NCI-H2171 (cell line): ENCODE data around the gene EN1.

Experiments
- DNase-seq: peaks from one replicate; lab custom pipeline; 2025; lab: John Stamatoyannopoulos, UW

Gene EN1

DNA sequence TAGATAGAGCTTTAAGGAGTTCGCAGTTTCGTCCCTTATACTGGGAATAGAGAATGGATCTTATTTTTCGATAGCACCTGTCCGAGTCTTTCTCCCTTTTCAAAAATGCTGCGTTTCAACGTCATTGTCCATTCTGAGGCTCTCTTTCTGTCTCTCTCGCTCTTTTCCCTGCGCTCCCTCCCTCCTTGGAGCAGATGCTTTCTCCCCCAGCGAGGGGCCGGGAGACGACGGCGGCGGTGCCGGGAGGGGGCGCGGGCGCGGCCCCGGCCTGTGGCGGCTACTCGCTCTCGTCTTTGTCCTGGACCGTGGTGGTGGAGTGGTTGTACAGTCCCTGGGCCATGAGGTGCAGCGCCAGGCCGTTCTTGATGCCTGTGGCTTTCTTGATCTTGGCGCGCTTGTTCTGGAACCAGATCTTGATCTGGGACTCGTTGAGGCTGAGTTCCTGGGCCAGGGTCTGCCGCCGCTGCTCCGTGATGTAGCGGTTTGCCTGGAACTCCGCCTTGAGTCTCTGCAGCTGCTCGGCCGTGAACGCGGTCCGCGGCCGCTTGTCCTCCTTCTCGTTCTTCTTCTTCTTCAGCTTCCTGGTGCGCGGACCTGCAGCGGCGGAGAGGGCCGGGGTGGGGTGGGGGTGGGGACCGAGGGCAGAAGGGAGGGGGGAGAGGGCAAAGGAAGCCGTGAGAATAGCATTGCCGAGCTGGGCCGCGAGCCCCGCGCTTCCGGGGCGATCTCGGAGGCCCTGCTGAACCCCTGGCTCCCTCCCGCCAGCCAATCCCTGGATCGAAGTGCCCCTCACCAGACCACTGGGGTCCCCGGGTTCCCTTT, 4.6 kb downstream of the EN1 start:
- no peak for DNase-seq

DNA sequence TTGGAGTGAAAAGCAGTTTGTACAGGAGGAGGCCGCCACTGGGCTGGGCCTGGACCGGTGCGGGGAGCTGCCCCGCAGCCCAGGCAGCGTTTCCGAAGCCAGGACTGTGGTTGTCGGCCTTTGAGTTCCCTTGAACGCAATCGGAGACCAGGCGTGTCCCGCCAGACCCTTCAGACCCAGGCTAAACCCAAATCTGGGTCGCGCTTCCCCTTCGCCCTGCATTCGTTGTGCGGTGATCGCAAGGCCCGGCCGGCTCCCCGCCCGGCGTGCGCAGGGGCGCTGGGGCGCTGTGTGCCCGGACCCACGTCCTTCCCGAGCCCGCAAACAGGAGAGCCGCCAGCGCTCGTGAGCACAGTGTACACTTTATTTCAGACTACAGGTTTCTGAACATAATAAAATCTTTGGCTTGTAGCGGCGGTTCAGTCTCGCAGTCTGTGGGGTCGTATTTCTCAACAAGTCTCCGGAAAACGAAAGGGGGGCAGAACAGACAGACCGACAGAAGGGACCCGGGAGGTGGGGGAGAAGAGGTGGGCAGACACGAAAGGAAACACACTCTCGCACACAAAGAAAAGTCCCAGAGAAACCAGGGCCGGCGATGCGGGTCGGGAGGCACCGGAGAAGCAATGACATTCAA, 5.5 kb downstream of the EN1 start:
- DNase-seq = no peak

DNA sequence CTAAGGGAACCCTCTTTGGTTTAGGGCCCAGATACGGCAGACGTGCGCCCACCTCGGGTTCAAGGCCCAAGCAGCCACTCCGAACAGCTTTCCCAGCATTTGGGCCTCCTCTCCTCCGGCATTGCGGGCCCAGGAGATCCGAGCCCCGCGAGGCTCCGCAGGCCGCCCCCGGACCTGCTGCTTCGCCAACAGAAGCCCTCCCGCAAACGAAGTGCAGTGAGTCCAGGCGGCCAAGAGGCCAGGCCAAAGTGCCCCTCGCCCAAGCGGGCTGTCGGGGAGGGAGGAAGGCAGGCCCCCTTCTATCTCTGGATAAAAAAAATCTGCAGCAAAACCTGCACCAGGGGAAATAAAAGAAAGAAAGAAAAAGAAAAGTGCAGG, 6.0 kb downstream of the EN1 start:
- no peak for DNase-seq

DNA sequence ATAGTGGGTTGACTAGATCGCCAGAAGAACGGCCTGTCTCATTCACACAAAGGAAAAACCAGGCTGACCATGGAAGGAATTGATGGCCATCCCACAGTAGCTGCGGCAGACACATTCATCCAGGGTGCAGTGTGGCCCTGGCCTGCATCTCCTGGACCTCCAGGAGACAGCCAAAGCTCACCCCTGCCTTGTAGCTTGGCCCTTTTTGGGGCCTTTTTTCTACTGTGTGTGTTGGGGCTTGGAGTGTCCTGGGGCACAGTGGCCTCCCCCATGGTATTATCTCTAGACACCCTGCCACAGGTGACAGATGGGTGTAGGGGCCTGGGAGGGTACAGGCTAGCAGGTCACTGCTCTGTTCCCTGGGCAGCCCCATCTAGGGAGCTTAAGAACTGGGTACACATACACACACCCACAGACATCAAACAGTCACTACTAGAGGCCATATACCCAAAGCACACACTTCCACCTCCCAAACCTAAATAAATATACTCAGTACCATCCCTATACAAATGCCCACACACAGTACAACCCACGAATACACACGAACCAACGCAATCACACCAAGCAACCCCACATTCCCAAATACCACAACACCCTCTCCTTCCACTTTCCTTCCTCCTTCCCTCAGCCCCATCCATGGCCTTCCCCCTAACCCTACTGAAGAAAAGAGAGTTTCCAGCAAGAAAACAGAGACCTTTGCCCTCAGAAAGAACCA, 8.6 kb downstream of the EN1 start:
- no peak for DNase-seq

DNA sequence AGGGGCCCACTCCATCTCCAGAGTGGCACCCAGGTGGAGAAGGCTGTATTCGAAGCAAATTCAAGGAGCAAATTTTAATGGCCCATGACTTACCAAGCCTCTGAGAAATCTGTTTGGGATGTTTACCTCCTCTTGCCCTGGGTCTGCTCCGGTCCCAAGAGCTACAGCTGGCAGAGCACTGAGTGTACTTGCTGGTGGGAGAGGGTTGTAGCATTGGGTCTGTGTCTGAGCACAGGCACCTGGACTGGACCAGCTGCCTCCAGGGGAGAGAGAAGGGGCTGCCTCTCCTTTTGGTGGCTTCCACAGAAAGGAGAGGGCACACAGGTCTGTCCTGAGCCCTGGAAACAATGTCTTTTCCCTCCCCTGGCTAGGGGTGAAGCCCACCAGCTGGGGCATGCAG, 9.8 kb downstream of the EN1 start:
- no peak for DNase-seq

DNA sequence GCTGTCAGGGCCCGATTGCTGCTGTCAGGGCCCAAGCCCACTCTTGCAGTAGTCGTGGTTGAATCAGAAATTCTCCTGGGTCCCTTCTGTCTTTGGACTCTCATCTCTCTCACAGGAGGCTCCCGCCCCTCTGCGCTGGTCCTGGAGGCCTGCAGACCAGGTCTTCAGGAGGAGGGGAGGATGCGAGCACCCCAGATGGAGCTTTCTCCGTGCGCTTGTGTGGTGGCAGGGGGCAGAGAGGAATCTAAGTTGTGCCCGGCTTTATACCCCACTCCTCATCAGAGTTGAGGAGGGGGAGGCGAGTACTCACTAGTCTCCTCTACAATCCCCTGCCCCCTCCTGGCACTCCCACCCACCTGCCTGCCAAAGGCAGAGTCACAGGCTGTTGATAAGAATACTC, 10.4 kb downstream of the EN1 start:
- no peak for DNase-seq

DNA sequence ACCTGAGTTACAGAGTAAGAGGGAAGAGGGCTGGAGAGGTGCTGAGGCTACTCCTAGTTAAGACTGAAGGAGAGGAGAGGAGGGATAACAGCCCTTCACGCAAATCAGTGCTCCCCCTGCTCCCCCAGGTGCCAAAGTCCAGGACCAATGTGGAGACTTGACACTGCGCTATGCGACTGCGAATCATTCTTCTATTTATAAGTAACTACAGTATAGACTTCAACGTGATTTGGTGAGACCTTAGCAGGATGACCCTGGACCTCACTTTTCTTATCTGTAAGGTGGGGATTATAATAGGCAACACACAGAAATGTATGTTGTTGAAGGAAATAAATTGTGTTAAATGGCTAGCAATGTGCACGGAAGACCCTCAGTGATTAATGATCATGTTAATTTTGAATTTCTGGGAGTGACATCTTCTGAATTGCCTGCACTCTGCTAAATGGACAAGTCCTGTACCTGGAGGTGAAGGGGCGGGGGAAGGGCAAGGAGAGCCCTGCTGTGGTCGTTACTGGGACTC, 11.0 kb downstream of the EN1 start:
- no peak for DNase-seq

DNA sequence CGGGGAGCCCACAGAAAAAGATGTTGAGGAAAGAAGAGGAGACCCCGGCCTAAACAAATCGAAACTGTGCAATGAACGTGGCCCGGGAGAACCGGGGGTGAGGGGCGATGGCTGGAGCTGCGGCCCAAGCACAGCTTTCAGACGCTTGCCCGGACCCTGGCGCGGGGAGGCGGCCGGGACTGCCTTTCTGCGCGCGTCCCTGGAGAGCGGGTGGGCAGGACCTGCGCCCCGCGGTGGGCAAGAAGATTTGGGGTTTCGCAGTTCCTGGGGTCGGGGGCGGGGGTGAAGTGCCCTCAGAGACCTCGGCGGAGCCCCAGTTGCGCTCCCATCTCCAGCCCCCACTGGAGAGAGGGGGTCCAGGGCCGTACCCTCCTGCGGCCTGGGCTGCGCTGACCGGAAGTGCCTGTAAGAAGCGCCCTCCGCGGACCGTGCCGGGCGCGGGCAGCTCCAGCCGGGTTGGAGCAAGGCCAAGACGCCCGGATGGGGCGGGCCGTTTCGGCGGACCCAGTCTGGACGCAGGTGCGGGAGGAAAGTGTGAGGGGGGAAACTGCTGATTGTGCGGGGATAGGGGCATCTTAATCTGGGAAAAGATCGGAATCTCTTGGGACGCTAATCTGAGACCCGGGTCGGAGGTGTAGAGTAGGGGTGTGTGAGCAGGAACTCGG, 11.6 kb downstream of the EN1 start:
- no peak for DNase-seq

DNA sequence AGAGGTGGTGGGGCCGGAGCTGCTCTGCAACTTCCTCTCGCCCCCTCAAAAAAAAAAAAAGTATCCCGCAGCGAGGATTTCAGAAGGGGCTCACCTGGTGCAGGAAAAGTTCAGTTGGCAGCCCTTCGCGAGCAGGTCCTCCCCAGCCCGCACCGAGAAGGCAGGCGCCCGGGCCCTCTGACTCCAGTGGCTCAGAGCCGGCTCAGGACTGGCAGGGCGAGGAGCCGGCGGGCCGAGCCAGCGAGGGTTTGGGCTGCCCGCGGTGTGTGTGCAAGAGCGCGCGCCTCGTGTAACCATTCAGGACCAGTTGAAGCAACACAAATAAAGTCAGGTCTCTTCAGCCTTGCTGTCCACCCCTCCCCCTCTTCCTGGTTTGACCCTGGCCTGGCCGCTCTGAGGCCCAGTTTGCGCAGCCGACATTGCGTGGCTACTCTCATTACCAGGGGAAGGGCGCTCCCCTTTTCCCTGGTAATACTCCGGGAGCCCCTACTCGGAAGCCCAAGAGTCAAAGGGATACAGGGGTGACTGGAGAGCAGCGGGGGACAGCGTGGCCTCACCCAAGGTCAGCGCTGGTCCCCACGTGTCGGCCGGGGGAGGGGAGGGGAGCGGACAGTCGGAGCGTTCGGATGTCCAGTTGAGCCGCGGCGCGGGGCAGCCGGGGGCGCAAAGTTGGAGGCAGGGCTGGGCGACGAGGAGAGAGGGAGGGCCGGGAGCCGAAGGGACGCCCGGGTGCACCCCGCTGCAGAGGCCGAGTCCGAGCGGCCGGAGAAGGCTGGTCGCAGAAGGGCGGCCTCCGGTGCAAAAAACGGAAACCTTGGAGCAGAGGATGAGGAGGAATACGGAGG, 12.3 kb downstream of the EN1 start:
- no peak for DNase-seq

DNA sequence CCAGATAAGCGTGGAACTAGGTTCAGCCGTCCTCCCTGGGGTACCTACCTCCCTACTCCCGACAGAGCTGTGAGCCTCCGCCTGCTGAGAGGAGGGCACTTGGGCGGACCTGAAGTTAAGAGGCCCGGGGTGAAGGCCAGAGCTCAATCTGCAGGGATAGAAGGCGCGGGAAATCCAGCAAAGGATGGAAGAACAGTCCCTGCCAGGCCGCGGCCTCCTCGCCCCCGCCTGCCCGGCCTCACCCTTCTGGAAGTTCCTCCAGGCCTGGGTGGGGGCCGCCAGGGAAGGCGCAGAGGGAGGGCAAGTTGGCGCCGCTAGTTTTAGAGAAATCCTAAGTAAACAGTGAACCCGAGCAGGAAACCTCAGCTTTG, 13.0 kb downstream of the EN1 start:
- DNase-seq = no peak

DNA sequence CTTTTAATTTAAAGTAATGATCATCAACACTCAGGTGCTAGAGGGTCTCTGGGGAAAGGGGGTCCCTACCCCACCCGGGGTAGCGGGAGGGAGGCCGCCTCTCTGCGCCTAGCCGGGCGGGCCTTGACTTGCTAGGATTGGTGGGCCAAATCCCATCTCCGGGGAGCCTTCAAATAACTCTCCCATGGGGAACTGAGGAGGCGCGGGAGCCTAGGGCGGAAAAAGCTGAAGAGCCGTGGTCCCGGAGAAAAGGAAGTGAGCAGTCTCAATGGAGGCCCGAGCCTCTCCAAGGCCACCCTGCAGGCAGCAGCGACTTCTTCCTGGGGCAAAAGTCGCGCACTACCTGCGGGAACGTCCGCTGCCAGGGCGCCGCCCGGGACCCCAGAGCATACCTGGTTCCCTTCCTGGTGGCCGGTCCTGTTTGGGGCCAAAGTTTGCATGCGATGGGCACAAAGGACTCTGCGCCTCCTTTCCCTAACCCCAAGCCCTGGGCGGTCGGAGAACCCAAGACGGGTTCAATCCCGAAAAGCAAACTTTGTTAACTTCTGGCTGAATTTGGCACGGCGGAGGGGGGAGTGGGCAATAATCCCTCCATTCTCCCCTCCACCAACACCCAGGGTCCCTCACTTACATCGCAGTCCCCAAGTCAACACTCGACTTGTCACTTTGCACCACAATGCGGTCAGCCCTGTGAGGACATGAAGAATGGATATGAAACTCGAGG, 13.6 kb downstream of the EN1 start:
- DNase-seq = no peak

DNA sequence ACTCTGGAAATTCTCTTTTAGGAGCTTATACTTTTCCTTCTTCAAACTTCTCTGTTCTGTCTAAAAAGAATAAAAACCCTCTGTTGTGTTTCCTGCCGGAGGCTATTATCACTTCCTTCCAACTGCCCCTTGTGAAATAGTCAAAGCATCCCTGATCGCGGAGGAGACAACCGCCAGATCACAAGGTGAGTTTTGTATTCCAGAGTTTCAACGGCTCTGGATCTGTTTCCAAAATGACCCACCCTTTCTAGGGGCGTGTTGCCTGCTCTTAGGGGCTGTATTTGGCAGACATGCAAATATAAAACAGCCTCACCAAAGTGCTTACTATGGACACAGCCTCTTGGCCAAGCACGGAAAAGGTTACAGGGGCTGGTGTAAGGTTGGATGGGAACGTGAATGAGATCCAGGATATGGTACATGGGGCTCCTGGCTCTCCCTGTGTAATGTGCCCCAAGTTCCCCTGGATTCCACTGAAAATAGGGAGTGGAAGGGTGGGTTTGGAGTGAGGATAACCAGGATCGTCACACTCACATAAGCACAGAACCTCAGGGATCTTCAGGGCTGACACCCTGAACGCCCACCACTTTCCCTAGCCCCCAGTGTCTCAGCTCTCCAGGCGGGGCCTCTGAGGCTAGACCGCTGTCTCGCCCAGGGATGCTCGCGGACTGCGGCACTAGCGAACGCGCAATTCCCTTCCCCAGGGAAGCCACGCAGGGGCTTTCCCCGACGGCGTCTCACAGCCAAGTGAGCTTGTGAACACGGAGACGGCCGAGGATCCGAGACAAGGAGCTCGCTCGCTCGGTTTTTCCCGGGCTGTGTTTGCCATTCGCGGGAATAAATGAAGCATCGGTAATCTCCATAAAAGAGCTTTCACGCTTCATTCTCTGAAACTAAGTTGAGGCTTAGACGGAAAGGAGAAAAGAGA, 14.4 kb downstream of the EN1 start:
- DNase-seq = no peak

DNA sequence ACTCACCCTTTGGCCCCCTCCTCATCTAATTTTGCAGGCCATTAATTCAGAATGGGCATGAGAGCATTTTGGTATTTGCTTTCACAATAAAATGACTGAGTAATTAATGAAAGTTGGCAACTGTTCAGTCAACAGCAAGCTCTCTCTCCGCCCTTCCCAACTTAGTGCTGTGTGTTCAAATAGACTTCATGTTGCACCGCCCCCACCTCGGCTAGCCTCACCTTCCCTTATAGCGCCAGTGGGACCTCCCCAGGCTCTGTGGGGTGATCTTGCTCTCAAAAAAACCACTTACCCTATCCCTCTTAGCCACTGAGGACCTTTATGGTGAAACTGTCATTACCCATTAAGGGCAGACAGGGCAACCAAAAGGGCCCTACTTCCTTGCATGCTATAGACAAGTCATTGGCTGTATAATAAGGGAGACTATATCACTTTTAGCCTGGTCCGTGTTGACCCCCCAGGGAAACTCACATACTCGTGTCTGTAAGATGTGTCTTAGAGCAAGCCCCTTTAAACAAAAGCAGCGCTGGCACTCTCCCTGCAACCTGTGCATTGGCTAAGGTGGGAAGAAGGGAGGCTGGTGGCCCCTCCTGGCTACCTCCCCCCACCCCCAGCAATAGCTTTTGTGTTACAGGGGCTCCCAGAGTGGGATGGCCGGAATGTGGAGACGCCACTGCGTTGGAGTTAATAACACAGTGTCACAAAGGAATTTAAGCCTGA, 15.2 kb downstream of the EN1 start:
- DNase-seq = no peak

DNA sequence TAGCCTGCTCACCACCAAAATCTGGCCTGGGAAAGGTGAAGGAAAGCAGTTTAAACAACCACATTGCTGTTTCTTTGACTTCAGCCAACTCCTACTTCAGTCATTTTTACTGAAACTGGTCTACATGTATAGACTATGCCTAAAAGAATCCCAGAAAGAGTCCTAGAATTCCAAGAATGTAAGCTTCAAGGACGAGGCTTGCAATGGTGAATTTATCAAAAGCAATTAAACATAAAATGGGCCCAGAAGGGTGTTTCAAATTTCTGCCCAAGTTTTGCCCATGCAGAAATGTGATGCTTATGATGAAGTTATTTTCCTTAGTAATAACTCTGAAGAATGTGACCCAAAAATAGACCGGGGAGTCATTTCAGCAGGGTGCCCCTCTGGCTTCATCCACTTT, 16.6 kb downstream of the EN1 start:
- DNase-seq = no peak

DNA sequence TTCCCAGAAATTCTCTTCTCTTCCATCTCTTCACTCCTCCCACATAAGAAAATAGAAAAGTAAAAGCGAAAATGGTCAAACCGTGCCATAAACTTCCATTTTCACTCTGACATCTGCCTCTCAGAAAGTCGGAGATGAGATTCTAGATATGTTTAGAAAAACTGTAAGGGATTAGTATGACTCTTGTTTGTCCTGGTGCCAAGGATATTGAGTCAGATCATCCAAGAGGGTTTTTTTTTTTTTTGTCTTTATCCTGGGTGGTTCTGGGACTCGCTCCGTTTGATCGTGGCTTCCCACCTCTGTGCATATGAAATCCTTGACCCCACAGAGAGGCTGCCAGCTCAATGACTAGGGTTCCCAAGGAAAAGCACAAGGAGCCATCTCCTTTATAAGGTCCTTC, 17.3 kb downstream of the EN1 start:
- DNase-seq = no peak

DNA sequence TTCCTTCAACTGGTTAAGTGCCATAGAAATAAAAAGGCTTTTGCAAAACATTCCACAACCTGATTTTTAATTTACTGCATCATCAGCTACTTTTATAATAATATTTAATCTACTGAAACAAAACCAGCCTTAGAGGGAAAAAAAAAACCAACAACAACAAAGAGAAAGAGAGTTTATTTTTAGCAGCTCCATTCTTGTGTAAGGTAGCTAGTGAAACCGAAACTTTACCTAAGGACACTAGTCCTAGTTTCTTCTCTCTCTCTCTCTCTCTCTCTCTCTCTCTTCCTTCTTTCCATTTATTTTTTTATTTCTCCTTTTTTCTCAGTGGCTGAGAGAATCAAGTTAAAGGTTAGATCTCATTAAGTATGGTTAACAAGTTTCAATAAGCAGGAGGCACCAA, 21.4 kb downstream of the EN1 start:
- DNase-seq = no peak

DNA sequence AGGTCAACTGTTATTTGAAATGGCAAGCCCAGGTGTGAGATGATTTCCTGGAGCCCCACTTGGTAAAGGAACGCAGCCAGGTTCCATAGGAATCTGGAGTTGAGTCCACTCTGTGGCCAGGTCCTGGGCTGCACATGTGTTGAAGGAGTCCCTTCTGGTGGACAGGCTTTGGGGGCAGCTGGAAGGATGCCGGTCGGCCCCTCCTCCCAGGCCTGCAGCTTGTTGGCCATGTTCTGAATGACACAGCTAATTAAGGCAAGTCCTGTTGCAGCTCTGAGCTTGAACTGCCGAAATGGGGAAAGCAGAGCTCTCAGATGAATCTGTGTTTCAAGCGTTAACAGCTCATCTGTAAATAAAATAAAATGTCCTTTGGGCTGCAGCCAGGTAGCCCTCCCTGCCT, 23.8 kb downstream of the EN1 start:
- DNase-seq = no peak

DNA sequence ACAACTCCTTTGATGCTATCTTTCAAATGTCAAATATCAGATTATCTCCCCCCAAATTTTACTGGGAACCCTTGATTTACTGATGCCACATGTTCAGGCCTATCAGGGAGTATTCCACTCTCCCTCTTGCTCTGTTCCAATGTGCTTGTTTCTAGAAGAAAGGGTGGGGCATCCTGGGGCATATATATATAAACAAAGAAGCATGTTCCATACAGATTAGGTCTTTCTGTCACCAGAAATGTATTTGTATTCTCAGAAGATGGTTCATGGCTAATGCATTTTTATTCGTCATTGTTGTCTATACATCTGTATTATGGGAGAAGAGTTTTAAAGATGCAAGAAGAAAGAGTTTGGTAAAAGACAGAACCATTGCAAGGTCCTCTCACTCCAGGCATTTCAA, 24.9 kb downstream of the EN1 start:
- DNase-seq = no peak

DNA sequence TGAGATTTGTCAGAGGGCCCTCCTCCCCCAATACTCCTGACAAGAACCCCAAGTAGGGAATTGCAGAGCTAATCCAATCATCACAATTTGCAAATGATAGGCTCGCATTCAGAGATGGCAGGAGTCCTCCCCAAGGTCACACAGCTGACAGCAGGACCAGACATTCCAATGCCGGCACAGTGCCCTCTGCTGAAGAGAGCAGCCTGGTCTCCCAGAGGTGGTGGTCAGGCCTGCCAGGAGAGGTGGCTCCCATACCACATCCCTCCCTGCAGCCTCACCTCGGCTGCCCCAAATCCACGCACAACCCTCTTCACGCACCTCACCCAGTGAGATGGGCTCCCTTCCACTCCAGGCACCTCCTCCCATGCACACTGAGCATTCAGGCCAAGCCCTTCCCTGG, 25.4 kb downstream of the EN1 start:
- DNase-seq = no peak
